Vagina (tissue), 2 donors: Measurements from ENCODE around the gene WSB2. TPM values are rescaled to one million over a fixed set of nuclear protein-coding genes. Genes with fewer than 3 reads are reported as not detected.

Experiments used
- DNase-seq, 2 donors: peaks; one replicate each; pipeline ENCODE4 v3.0.0-alpha.2; 2017; ENCODE audit errors: extremely low spot score in 2 of 2
- H3K27ac ChIP-seq: fragments of 200-600 bp; sonication (generic); one replicate; pipeline ENCODE4 v1.5.1; 2019
- H3K27me3 ChIP-seq: fragments of 200-600 bp; sonication (generic); one replicate; pipeline ENCODE4 v1.5.1; 2019
- H3K36me3 ChIP-seq, 2 donors: fragments of 200-600 bp; sonication (generic); one replicate each; pipeline ENCODE4 v1.5.1; 2017 to 2019
- H3K4me1 ChIP-seq: fragments of 200-600 bp; sonication (generic); one replicate; pipeline ENCODE4 v1.5.1; 2019
- H3K4me3 ChIP-seq, 2 donors: fragments of 200-600 bp; sonication (generic); 1 replicate in 1 of 2; 2 replicates in 1 of 2; pipeline ENCODE4 v1.5.1; 2016 to 2019
- H3K9me3 ChIP-seq: fragments of 200-600 bp; sonication (generic); one replicate; pipeline ENCODE4 v1.5.1; 2019
- CTCF ChIP-seq, 3 experiments: fragments of 450-650 bp in 2 of 3; fragments of 200-600 bp in 1 of 3; sonication (generic) in 1 of 3; IDR thresholded peaks; one replicate each; pipeline ENCODE4 v1.5.1; 2017 to 2019; ENCODE audit warnings: antibody characterized with exemption in 3 of 3, mild to moderate bottlenecking in 2 of 3, moderate library complexity in 2 of 3
- POLR2A ChIP-seq, 2 donors: fragments of 450-650 bp; IDR thresholded peaks; one replicate each; pipeline ENCODE4 v1.6.1; 2017; ENCODE audit warnings: antibody characterized with exemption in 2 of 2, mild to moderate bottlenecking in 2 of 2, moderate library complexity in 2 of 2
- POLR2AphosphoS5 ChIP-seq, 2 donors: sonication (generic); formaldehyde crosslinking; IDR thresholded peaks; one replicate each; pipeline ENCODE4 v1.9.0; 2017; ENCODE audit warnings: antibody characterized with exemption in 2 of 2, mild to moderate bottlenecking in 2 of 2, low read depth in 1 of 2; ENCODE audit not compliant: insufficient read depth in 1 of 2
- intact Hi-C: fragments of 100-400 bp; cut with DNase I; formaldehyde crosslinking; loops from one replicate; pipeline ENCODE4 v1.15.1; 2023
- total RNA-seq: library from RNA; depleted of rRNA; stranded (reverse); fragments of >200 nt; gene quantifications from one replicate; pipeline ENCODE4 v1.2.3, GENCODE V29; 2016

Gene WSB2
- total RNA-seq, 1 donor from 2014 or later, result 44.0 TPM

GRCh38 chr12:118044075-118044474 is 16.9 kb downstream of the WSB2 start:
- intact Hi-C loops, result no loop called here
- no peak for DNase-seq
- TF ChIP-seq POLR2AphosphoS5 (IDR thresholded peaks at IDR 0.05; ENCODE audit: insufficient read depth in 1 of 2, low read depth in 1 of 2), result no peak
- H3K4me3 ChIP-seq, result no peak overlapping the region
- peaks cover 0 to 36% of the 10 kb centered on the region in 2 donors for H3K36me3 ChIP-seq
- no peaks in the 10 kb centered on the region for H3K27me3 ChIP-seq
- no peaks in the 10 kb centered on the region for H3K9me3 ChIP-seq
- H3K4me1 ChIP-seq, result no peaks in the 10 kb centered on the region
- no peak overlapping the region for H3K27ac ChIP-seq

- H3K36me3 ChIP-seq, result peaks cover 0 to 46% of the 10 kb centered on the region in 2 donors
Observed at GRCh38 chr12:118042091-118042490, 18.9 kb downstream of the WSB2 start.

GRCh38 chr12:118038137-118038536 is 22.8 kb downstream of the WSB2 start:
- TF ChIP-seq CTCF (IDR thresholded peaks at IDR 0.05) (no peak), POLR2AphosphoS5 (IDR thresholded peaks at IDR 0.05; ENCODE audit: insufficient read depth in 1 of 2, low read depth in 1 of 2) (no peak), POLR2A (IDR thresholded peaks at IDR 0.05) (no peak)
- H3K27ac ChIP-seq, result no peak overlapping the region
- no peaks in the 10 kb centered on the region for H3K27me3 ChIP-seq
- no peak for DNase-seq
- intact Hi-C loops, result no loop called here
- H3K4me1 ChIP-seq, result no peaks in the 10 kb centered on the region
- H3K9me3 ChIP-seq, result no peaks in the 10 kb centered on the region
- H3K4me3 ChIP-seq, result no peak overlapping the region
- H3K36me3 ChIP-seq, result peaks cover 0 to 79% of the 10 kb centered on the region in 2 donors

More at GRCh38 chr12:118042091-118042490, 18.9 kb downstream of the WSB2 start:
- DNase-seq, result no peak
- Histone ChIP-seq H3K27me3 (no peaks in the 10 kb centered on the region), H3K4me3 (no peak overlapping the region), H3K9me3 (no peaks in the 10 kb centered on the region), H3K4me1 (no peaks in the 10 kb centered on the region), H3K27ac (no peak overlapping the region)
- no peak for TF ChIP-seq CTCF (IDR thresholded peaks at IDR 0.05)
- TF ChIP-seq POLR2AphosphoS5 (IDR thresholded peaks at IDR 0.05; ENCODE audit: insufficient read depth in 1 of 2, low read depth in 1 of 2), result no peak
- no peak for TF ChIP-seq POLR2A (IDR thresholded peaks at IDR 0.05)
- intact Hi-C loops, result no loop called here

GRCh38 chr12:118036672-118037411 is 24.1 kb downstream of the WSB2 start:
- H3K27ac ChIP-seq, result no peak overlapping the region
- intact Hi-C loops, result no loop called here
- H3K27me3 ChIP-seq, result no peaks in the 10 kb centered on the region
- H3K36me3 ChIP-seq, result peaks cover 0 to 83% of the 10 kb centered on the region in 2 donors
- TF ChIP-seq CTCF (IDR thresholded peaks at IDR 0.05) (no peak), POLR2AphosphoS5 (IDR thresholded peaks at IDR 0.05; ENCODE audit: insufficient read depth in 1 of 2, low read depth in 1 of 2) (no peak), POLR2A (IDR thresholded peaks at IDR 0.05) (no peak)
- no peak overlapping the region for H3K4me3 ChIP-seq
- H3K4me1 ChIP-seq, result no peaks in the 10 kb centered on the region
- no peak for DNase-seq
- H3K9me3 ChIP-seq, result no peaks in the 10 kb centered on the region

GRCh38 chr12:118035190-118036041 is 25.6 kb downstream of the WSB2 start:
- intact Hi-C loops, result no loop called here

More at GRCh38 chr12:118035190-118036041, 25.6 kb downstream of the WSB2 start:
- Histone ChIP-seq H3K9me3 (no peaks in the 10 kb centered on the region), H3K36me3 (peaks cover 0 to 79% of the 10 kb centered on the region in 2 donors), H3K27me3 (no peaks in the 10 kb centered on the region), H3K27ac (no peak overlapping the region), H3K4me1 (no peaks in the 10 kb centered on the region), H3K4me3 (no peak overlapping the region)
- no peak for DNase-seq
- TF ChIP-seq POLR2AphosphoS5 (IDR thresholded peaks at IDR 0.05; ENCODE audit: insufficient read depth in 1 of 2, low read depth in 1 of 2) (no peak), POLR2A (IDR thresholded peaks at IDR 0.05) (no peak), CTCF (IDR thresholded peaks at IDR 0.05) (no peak)
